HL-60 (cell line): ENCODE data around the gene PLA1A.
A peak's percentile ranks its signal among the peaks of the same experiment; 100 is the strongest.

Experiments used
- POLR2AphosphoS5 ChIP-seq: IDR thresholded peaks from 2 replicates; pipeline ENCODE4 v1.6.1; 2012; ENCODE audit warnings: low read depth
- SPI1 ChIP-seq: IDR thresholded peaks from 2 replicates; pipeline ENCODE4 v1.6.1; 2012; ENCODE audit warnings: low read depth, mild to moderate bottlenecking, borderline replicate concordance
- TF ChIP-seq, protein P1 (sequence below): IDR thresholded peaks from one replicate; pipeline ENCODE4 v1.5.1; 2011; ENCODE audit warnings: low read length, control low read depth, inconsistent platforms; ENCODE audit not compliant: insufficient read depth

DNA sequence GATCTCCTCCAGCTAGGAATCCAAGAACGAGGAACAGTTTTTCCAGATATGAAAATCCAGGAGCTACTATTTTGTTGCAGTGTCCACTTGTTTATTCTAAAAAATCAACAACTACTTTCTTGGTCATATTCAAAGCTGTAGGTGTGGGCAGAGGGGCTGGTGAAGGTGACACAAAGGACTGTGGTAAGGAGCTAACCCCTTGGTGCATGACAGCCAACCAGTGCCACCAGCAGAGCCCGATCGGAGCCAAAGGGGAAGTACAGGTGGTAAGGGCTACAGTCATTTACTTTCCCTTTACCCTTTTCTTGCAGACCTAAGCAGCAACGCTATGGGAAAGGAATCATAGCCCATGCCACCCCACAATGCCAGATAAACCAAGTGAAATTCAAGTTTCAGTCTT, 30.7 kb downstream of the PLA1A start:
- TF ChIP-seq, protein P1, sequence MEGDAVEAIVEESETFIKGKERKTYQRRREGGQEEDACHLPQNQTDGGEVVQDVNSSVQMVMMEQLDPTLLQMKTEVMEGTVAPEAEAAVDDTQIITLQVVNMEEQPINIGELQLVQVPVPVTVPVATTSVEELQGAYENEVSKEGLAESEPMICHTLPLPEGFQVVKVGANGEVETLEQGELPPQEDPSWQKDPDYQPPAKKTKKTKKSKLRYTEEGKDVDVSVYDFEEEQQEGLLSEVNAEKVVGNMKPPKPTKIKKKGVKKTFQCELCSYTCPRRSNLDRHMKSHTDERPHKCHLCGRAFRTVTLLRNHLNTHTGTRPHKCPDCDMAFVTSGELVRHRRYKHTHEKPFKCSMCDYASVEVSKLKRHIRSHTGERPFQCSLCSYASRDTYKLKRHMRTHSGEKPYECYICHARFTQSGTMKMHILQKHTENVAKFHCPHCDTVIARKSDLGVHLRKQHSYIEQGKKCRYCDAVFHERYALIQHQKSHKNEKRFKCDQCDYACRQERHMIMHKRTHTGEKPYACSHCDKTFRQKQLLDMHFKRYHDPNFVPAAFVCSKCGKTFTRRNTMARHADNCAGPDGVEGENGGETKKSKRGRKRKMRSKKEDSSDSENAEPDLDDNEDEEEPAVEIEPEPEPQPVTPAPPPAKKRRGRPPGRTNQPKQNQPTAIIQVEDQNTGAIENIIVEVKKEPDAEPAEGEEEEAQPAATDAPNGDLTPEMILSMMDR: no peak
- 0 out of 2 replicates have a peak, but pooled peaks have one; percentile 13 for TF ChIP-seq SPI1
- TF ChIP-seq POLR2AphosphoS5: no peak
